T-helper 22 cell (primary cell): ENCODE results near the gene COL1A2.

Experiments used
- DNase-seq: peaks from one replicate; pipeline ENCODE4 v3.0.0-alpha.2; 2020; ENCODE audit warnings: low read depth

Gene COL1A2

GRCh38 chr7:94394437-94395140, at the start of gene COL1A2:
Gene COL1A2 (plus strand): TSS chr7:94394895. CDS start chr7:94395032, 137 bp downstream.
- no peak for DNase-seq

GRCh38 chr7:94345907-94346306, 48.8 kb upstream of the COL1A2 start:
- no peak for DNase-seq

- DNase-seq, result no peak
These were observed 46.6 kb upstream of the COL1A2 start for GRCh38 chr7:94348142-94348541.

DNA sequence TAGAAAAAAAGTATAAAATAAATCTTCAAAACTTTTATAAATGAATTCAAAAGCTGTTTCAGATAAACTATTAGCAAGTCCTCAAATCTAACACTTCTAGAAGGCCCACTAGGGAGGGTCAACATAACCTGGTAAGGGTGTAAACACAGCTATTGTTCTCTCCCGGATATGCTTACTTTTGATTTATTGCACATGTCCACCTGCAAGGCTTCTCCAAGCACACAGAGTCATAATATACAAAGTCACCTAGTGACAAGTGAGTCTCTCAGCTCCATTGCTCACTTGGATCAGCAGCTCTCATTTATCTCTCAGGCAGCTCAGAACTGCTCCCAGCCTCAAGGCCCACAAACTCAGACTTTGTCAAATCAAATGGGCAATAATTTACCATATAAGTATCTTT, 44.0 kb upstream of the COL1A2 start:
- no peak for DNase-seq

- DNase-seq, result no peak
These were observed 43.0 kb upstream of the COL1A2 start for GRCh38 chr7:94351703-94352102.

- no peak for DNase-seq
These were observed 41.8 kb upstream of the COL1A2 start for GRCh38 chr7:94352887-94353286.

DNA sequence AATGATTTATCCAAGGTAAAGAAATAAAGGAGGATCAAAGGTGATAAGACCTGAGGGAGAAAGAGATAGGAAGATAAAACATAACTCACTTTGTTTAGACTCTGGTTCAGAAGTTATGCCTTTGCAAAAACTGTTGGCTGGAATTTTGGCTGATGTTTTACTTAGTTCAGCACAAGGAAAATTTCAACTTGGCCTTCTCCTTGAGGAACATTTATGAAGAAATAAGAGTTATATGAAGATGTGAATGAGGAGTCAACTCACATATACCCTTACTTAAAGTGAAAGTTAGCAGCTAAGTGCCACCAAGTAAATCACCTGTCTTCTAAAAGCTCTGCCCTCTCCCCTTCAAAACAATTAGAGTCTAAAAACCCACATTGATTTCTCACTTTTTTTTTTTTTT, 39.7 kb upstream of the COL1A2 start:
- DNase-seq, result no peak

- no peak for DNase-seq
These were observed 39.2 kb upstream of the COL1A2 start for GRCh38 chr7:94355454-94355853.

DNA sequence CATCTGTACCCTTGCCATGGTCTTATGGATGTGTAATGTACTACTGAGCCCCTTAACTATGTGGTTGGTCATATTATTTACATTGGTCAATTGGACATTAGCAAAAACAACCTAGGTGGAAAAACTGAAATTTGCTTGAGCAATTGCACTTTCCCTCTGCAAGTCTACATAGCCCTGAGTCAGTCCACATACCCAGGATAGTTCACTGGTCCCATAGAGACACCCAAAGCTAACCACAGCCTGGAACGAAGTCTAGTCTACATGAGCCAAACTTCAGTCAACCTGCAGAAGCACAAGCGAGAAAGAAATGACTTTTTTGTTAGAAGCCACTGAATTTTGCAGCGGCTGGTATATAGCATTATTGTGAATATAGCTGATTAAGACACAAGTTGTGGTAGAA, 37.6 kb upstream of the COL1A2 start:
- no peak for DNase-seq

DNA sequence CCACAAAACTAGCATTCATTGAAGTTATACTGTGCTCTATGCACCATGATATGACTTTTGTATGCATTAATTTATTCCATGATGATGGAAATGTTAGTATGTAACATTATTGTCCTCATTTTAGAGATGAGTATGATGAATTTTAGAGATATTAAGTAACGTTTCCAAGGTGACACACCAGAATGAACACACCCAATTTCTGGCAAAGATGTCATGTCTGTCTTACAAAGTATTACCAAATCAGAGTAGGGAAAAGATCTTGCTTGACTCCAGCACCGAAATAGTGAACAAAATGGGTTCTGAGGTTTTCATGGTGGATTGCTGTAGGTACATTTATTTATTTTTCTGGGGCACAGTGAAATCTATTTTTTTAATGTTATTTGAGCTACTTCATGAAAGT, 33.8 kb upstream of the COL1A2 start:
- no peak for DNase-seq

GRCh38 chr7:94362276-94362675, 32.4 kb upstream of the COL1A2 start:
- no peak for DNase-seq

DNA sequence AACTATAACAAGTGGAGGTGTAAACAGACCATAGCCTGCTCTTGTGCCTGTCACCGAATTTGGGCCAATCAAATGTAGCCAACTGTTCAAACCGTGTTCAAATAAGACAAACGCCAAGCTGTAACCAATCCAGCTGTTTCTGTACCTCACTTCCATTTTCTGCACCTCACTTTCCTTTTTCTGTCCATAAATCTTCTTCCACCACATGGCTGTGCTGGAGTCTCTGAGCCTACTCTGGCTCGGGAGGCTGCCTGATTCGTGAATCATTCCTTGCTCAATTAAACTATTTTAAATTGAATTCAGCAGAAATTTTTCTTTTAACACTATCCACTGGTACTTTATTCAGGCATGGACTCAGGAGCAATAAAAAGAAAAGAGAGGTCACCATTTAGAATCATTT, 29.9 kb upstream of the COL1A2 start:
- no peak for DNase-seq

DNA sequence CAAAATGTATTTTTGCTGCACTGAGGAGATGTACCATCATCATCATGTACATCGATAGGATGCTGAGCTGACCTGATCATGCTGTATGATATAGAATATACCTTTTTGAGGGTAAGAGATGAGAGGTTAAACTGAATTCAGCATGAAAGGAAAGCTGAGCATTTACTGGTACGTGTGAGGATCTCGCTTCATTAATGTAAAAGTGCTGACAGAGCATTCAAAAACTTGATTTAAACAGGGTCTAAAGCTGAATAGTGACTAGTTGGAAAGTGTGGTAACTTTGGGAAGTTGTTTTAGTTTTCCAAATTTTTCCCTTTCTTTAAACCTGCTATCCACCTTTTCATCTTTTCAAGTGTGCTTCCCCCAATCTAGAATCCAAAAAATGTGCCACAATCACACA, 28.5 kb upstream of the COL1A2 start:
- DNase-seq, result no peak

GRCh38 chr7:94366832-94367231, 27.9 kb upstream of the COL1A2 start:
- DNase-seq, result no peak

DNA sequence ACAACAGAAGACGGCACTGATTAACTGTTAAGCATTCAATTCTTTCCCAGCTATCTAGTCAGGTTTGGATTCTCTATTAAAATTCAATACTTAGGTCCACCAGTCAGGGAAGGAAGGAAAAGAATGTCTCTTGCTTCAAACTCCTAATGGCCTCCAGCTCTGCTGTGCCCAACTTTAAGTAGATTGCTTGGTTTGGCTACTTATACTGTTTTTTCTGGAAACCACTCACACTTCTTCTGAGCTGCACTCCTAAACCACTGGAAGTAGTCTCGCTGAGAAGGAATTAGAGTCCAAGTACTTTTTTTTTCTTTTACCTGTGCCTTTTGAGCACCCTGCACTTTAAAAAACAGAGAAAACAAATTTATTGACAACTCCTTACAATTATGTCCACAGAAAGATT, 26.7 kb upstream of the COL1A2 start:
- DNase-seq, result no peak

DNA sequence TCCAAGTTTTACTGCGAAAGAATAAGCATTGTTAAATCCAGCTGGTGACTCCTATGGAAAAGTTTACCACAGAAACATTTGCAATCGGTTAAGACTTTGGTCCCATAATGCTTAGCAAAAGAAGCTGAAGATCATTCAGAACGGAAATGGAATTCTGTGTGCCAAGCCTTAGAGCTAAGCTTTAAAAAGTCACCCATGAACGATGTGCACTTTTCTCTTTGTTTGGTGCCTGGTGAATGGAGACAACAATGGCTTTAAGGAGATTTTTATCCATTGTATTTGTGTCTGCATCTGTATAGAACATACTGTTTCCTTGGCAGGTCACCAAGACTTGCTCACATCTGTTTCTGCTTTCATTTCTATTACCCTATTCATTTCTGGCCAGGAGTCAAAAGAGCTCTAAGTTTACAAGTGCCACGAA, 26.3 kb upstream of the COL1A2 start:
- no peak for DNase-seq

DNA sequence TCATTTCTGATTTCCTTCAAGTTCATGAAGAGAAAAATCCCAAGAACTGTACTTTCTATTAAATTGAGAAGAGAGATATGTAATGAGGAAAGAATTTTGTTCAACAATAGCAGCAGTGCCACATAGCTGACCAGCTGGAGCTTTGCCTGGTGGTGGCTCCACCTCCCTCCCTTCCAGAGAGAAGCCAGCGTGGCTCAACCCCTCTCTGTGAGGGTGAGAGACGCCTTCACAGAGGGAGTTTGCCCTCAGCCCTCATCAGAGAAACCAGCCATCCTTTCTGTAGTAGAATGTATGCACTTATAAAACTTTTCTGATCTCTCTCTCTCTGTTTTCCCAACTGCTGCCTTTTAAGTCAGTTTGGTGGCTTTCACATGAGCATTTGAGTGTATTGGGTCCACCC, 20.5 kb upstream of the COL1A2 start:
- no peak for DNase-seq

GRCh38 chr7:94374721-94375566, 19.8 kb upstream of the COL1A2 start:
- DNase-seq, result no peak

- no peak for DNase-seq
These were observed 19.0 kb upstream of the COL1A2 start for GRCh38 chr7:94375691-94376090.

DNA sequence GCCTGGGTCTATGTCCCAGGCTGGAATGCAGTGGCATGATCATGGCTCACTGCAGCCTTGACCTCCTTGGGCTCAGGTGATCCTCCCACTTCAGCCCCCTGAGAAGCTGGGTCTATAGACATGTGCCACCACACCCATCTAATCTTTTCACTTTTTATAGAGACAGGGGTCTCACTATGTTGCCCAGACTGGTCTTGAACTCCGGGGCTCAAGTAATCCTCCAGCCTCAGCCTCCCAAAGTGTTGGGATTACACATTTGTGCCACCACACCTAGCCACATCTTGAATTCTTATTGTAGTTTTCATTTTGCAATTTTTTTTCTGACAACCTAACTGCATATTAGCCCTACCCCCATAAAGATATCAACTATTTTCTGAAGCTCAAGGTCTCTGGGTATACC, 18.4 kb upstream of the COL1A2 start:
- no peak for DNase-seq

- no peak for DNase-seq
These were observed 16.3 kb upstream of the COL1A2 start for GRCh38 chr7:94378356-94378755.

GRCh38 chr7:94380264-94380663, 14.4 kb upstream of the COL1A2 start:
- no peak for DNase-seq

DNA sequence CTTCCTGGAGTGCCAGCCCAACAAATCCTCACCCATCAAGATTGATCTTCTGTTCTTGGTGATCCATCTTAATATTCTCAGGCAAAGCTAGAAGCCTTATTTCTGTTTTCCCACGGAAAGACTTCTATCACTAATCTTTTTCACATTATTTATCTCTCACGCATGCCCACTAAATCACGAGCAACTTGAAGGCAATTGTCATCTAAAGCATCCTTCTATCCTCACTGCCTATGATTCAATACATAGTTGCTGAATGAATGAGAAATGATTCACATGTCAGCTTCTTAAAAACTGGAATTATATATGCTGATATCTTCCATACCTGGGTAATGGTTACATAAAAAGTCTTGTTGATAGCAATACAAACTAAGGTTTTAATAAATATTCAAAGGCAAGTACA, 12.6 kb upstream of the COL1A2 start:
- no peak for DNase-seq

GRCh38 chr7:94382746-94383145, 11.9 kb upstream of the COL1A2 start:
- no peak for DNase-seq
